SK-MEL-5 (cell line): ENCODE measurements around the gene BAIAP2. TPM values are rescaled to one million over a fixed set of nuclear protein-coding genes. Genes with fewer than 3 reads are reported as not detected.

Experiments
- DNase-seq: peaks from one replicate; pipeline ENCODE4 v3.0.0-alpha.2; 2016; ENCODE audit warnings: low read depth, low spot score
- in situ Hi-C: cut with HindIII; loops from 2 replicates; pipeline ENCODE4 v1.10.0; 2016; ENCODE audit warnings: low sequenced_read_pairs, high pct_unique_total_duplicates, low pct_unique_long_range_greater_than_20kb
- total RNA-seq: library from RNA; depleted of rRNA; stranded (reverse); fragments of >200 nt; shearing (Covaris generic); gene quantifications from 2 replicates; pipeline ENCODE4 v1.2.3, GENCODE V29; 2014

Gene BAIAP2
- total RNA-seq, 1 experiment from 2014 or later, result 26.7 TPM

GRCh38 chr17:81129711-81130367 lies 94.9 kb downstream of the BAIAP2 start:
- no peak for DNase-seq
- in situ Hi-C loops, result no loop called here

DNA sequence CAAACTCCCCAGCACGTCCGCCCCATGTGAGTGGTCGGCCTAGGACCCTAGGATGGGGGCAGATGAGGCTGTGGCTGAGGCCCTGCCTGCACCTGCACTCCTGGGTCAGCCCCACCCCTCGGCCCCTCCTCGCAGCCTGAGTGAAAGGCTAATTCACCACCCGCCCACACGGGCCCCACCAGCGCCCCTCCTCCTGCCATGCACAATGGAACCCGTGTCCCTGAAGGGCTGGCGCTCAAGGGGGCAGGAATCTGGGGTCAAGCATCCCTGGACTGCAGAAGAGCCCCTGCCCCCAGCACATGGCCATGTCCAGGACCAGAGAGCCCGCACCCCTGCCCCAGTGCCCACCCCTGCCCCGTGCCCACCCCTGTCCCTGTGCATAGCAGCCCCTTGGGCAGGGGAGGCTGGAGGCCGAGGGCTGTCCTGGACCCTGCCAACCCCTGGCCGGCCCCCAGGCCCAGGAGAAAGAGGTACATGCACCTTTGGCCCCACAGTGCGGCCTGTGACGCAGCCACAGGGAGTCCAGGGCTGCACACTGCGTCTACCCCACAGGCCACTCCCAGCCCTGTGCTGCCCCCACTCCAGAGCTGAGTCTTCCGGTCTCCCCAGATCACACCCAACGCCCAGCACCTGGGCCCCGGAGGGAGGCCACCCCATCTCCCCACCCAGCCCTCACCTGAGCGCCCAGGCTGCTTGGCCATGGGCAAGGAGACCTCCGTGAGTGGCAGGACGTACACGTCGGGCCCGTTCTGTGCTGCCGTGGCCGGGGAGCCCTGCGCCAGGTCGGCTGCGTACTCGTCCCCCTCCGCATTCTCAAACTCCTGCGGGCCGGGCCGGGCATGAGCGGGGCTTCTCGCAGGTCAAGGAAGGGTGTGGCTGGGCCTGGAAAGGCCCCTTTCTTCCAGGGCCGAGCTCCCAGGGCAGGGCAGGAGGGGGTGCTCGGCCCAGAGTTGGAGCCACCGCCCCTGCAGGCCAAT lies 95.7 kb downstream of the BAIAP2 start:
- in situ Hi-C loops, result no loop called here
- no peak for DNase-seq

- in situ Hi-C loops, result no loop called here
- no peak for DNase-seq
Measured at GRCh38 chr17:81131486-81132196, 96.7 kb downstream of the BAIAP2 start.

DNA sequence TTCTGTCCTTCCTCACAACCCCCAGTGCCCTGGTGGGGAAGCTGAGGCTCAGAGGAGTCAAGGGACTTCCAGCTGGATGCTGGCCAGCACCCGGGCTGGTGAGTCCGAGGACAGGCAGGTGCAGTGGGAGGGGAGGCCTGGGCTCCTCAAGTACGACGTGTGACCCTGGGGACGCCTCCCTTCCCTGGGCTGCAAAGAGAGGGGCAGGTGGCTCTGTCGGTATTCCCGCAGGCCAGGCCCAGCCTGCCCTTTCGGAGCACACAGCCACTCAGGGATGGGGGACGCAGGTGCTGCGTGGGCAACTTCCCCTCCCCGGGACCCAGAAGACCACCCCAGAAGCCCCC lies 97.2 kb downstream of the BAIAP2 start:
- no peak for DNase-seq
- in situ Hi-C loops, result no loop called here

DNA sequence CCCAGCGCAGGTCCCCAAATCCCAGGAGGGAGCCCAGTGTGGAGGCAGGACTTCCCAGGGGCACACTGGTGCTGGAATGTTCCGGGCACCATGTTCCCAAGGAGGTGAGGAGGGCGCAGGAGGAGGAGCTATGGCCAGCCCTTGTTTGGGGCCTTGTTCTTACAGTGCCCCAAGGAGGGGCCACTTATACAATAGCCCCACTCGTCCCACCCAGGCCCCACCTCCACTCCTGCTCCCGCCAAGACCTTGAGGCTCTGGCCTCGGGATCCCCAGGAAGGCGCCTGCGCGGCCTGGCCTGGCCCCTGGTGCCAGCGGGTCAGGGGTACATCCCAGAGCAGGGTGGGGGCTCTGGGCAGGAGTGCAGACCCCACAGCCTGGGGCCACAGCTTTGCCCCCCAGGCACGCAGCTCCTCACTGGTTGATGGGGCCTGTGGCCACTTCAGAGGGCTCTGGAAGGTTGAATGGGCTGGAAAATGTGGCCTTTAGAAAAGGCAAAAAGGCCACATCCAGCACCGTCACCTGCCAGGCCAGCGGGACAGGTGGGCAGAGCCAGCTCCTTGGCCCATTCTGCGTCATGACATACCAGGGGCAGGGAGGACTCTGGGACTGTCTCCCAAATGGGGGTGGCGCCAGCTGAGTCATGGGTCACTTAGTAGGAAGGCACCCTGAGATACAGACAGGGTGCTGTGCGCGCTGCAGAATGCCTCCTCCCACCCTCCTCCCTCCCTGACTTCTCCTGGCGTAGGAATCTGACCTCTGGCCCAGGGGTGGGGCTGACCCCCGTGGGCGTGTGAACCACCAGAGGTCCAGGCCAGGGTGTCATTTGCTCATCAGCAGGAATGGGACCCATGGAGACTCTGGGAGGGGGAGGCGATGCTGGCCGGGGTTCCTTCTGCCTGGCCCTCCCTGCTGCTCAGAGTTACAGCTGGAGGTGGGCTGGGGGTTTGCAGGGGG lies 98.1 kb downstream of the BAIAP2 start:
- in situ Hi-C loops, result no loop called here
- DNase-seq, result no peak

DNA sequence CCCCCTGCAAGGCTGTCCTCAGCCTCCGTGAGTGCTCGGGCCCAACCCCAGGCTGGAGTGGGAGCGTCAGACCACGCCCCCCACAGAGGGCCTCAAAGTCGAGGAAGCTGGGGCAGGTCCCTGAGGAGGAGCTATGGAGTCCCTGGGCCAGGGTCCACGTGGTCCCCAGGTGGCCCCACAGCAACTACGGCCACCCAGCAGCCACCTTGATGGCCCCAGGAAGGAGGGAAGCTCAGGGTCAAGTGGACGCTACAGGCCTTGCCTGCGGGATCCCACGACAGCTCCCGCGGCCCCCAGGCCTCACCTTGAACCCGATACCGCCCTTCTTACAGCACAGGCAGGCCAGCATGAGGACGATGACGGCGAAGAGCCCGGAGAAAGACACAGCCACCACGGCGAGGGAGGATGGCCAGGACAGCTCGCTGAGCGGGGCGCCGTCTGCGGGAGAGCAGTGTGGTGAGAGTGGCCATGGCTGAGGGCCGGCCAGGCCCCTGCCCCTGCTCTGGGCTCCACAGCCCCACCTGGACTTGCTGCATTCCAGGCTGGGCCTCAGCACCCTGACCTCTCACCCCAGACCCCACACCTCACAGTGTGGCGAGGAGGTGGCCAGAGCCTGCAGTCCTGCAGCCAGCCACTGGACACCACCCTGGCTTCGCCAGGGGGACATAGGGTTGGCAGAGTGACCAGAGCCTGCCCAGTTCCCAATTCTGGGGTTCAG lies 99.3 kb downstream of the BAIAP2 start:
- DNase-seq, result no peak
- in situ Hi-C loops, result no loop called here

- in situ Hi-C loops, result no loop called here
- no peak for DNase-seq
Measured at GRCh38 chr17:81135505-81136278, 100.7 kb downstream of the BAIAP2 start.

- in situ Hi-C loops, result no loop called here
- no peak for DNase-seq
Measured at GRCh38 chr17:81136366-81136765, 101.4 kb downstream of the BAIAP2 start.

- in situ Hi-C loops, result no loop called here
- DNase-seq, result no peak
Measured at GRCh38 chr17:81137248-81137647, 102.3 kb downstream of the BAIAP2 start.

- no peak for DNase-seq
- in situ Hi-C loops, result no loop called here
Measured at GRCh38 chr17:81138083-81138482, 103.1 kb downstream of the BAIAP2 start.

GRCh38 chr17:81138500-81138899 lies 103.5 kb downstream of the BAIAP2 start:
- DNase-seq, result no peak
- in situ Hi-C loops, result no loop called here

DNA sequence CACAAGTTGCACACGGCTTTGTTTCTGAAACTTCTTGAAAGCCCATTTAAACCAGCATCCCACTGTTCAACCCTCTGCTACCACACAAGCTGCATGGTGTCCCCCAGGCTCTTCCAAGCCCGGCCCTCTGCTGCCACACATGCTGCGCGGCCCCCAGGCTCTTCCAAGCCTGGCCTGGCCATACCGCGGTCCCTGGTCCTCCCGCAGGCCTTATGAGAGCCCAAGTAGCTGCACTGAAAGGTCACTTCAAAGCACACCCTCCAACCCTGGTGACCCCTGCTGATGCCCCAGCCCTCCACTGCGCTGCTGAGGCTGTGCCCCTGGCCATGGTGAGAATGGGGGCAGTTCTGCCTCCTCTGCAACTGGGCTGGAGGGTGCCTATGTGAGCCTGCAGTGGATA lies 104.5 kb downstream of the BAIAP2 start:
- DNase-seq, result no peak
- in situ Hi-C loops, result no loop called here

- in situ Hi-C loops, result no loop called here
- DNase-seq, result no peak
Measured at GRCh38 chr17:81140018-81140417, 105.1 kb downstream of the BAIAP2 start.

- in situ Hi-C loops, result no loop called here
- DNase-seq, result no peak
Measured at GRCh38 chr17:81140695-81141094, 105.7 kb downstream of the BAIAP2 start.

DNA sequence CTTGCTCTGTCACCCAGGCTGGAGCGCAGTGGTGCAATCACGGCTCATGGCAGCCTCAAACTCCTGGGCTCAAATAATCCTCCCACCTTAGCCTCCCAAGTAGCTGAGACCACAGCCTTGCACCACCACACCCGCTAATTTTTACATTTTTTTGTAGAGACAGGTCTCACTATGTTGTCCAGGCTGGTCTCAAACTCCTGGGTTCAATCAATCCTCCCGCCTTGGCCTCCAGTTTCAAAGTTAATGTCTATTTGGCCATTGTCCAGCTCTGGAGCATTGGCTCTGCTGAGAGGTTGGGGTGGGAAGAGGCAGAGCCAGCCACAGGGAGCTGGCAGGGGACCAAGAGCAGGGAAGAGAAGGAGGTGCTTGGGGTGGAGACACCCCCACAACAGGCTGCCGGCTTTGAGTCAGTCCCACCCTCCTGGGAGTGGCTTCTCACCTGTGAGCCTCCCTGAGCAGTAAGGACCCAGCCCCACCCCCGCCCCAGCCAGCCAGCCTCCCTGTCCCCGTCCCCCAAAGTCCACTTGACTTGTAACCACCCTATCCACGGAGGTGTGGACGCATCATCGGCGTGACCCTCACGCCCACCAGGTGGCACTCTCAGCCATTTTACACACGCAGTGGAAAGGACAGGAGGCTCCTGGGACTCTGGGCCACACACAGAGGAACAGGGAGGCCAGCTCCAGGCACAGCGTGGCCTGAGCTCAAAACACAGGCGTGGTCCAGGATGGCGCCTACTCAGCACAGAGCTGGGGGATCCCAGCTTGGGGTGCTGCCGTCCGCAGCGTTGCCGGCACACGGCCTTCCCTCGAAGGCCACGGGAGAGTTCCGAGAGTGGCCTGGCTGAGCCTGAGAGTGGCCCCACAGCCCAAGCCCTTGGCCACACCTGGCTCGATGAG lies 107.6 kb downstream of the BAIAP2 start:
- peak; percentile 96 for DNase-seq
- in situ Hi-C loops, result no loop called here
